HepG2 (cell line): ENCODE results near the gene NARF. TPM values are rescaled to one million over a fixed set of nuclear protein-coding genes. Genes with fewer than 3 reads are reported as not detected.
A peak's percentile ranks its signal among the peaks of the same experiment; 100 is the strongest.

Experiments used
- ARNT2 ChIP-seq: sonication (generic); formaldehyde crosslinking; IDR thresholded peaks from 2 replicates; pipeline ENCODE4 v1.8.0; 2022; ENCODE audit warnings: mild to moderate bottlenecking, low read depth, missing genetic modification reagents, moderate library complexity
- E2F1 ChIP-seq: sonication (generic); formaldehyde crosslinking; IDR thresholded peaks from 2 replicates; pipeline ENCODE4 v1.5.0; 2020; ENCODE audit warnings: missing genetic modification reagents
- GMEB1 ChIP-seq: sonication (generic); formaldehyde crosslinking; IDR thresholded peaks from 2 replicates; pipeline ENCODE4 v1.5.1; 2020; ENCODE audit warnings: missing genetic modification reagents, mild to moderate bottlenecking, borderline replicate concordance
- MIER3 ChIP-seq: IDR thresholded peaks from 2 replicates; pipeline ENCODE4 v1.6.1; 2016; ENCODE audit warnings: missing compliant biosample characterization, borderline replicate concordance
- NFATC3 ChIP-seq: sonication (generic); formaldehyde crosslinking; IDR thresholded peaks from 2 replicates; pipeline ENCODE4 v1.5.1; 2020; ENCODE audit warnings: mild to moderate bottlenecking, missing genetic modification reagents
- RAD21 ChIP-seq: fragments of 450-650 bp; formaldehyde crosslinking; IDR thresholded peaks from 2 replicates; pipeline ENCODE4 v1.5.0; 2020; ENCODE audit warnings: mild to moderate bottlenecking
- STAG1 ChIP-seq: sonication (generic); formaldehyde crosslinking; IDR thresholded peaks from 2 replicates; pipeline ENCODE4 v1.4.0; 2020; ENCODE audit warnings: missing genetic modification reagents
- YEATS2 ChIP-seq: sonication (generic); formaldehyde crosslinking; IDR thresholded peaks from 2 replicates; pipeline ENCODE4 v1.4.0; 2020; ENCODE audit warnings: missing genetic modification reagents, borderline replicate concordance
- ZNF205 ChIP-seq: IDR thresholded peaks from 2 replicates; pipeline ENCODE4 v1.6.1; 2018; ENCODE audit warnings: missing biosample characterization, missing genetic modification reagents
- ZNF687 ChIP-seq: sonication (generic); formaldehyde crosslinking; IDR thresholded peaks from 2 replicates; pipeline ENCODE4 v1.5.1; 2020; ENCODE audit warnings: mild to moderate bottlenecking, missing genetic modification reagents, moderate library complexity
- ZSCAN25 ChIP-seq: sonication (generic); formaldehyde crosslinking; IDR thresholded peaks from 2 replicates; pipeline ENCODE4 v1.8.0; 2022; ENCODE audit warnings: mild to moderate bottlenecking, missing genetic modification reagents
- polyA plus RNA-seq, 8 experiments: library from polyadenylated mRNA; depleted of rRNA in 3 of 8; stranded (reverse) in 7 of 8; unstranded in 1 of 8; fragments of >200 nt; fragmentation: Illumina TruSeq in 4 of 8; extraction: Trizol in 4 of 8; gene quantifications; 2 replicates each; pipeline versions ENCODE4 v1.2.1 to v1.2.3, GENCODE V29; 2011 to 2016; ENCODE audit warnings: low read depth in 4 of 8, missing spikeins in 1 of 8, mixed read lengths in 1 of 8; ENCODE audit not compliant: insufficient read depth in 1 of 8
- total RNA-seq, 5 experiments: library from RNA; depleted of rRNA; stranded (reverse); fragments of >200 nt; fragmentation: Illumina TruSeq; extraction: Trizol; gene quantifications; 2 replicates each; pipeline ENCODE4 v1.2.3, GENCODE V29; 2016; ENCODE audit warnings: low read depth in 1 of 5

NARF gene
- total and polyA plus RNA-seq, 2 of the 13 experiments (the other 11 are each of a cell fraction or from before 2014, with no cell fraction given) = 61.1 to 144 TPM

- TF ChIP-seq ZNF687 = peak; percentile 38
- peak; percentile 29; the same call in 1 of the 2 replicates for TF ChIP-seq ZSCAN25 (CRISPR knock-in tag)
- peak; percentile 68 for TF ChIP-seq STAG1 (CRISPR knock-in tag)
- no peak for TF ChIP-seq YEATS2 (CRISPR knock-in tag)
- TF ChIP-seq MIER3 (CRISPR knock-in tag) = no peak
- TF ChIP-seq NFATC3 (CRISPR knock-in tag) = peak; percentile 48; the same call in 1 of the 2 replicates
- peak; percentile 52; the same call in 1 of the 2 replicates for TF ChIP-seq RAD21
- 0 out of 2 replicates have a peak, but pooled peaks have one; percentile 12 for TF ChIP-seq GMEB1 (CRISPR knock-in tag)
- TF ChIP-seq ARNT2 (CRISPR knock-in tag) = 0 out of 2 replicates have a peak, but pooled peaks have one; percentile 28
- TF ChIP-seq E2F1 (CRISPR knock-in tag) = no peak
- TF ChIP-seq ZNF205 (CRISPR knock-in tag) = no peak
These were observed 34.3 kb upstream of the NARF start (continued) for GRCh38 chr17:82424001-82424862.
